HG03025 (cell line): ENCODE data around the gene STXBP1.

ENCODE experiments used
- ATAC-seq: cut with Tn5 transposase; IDR thresholded peaks from one replicate; pipeline ENCODE4 v1.9.1; 2021; ENCODE audit warnings: mild to moderate bottlenecking, moderate library complexity; ENCODE audit not compliant: unreplicated experiment, low FRiP score

STXBP1 gene

GRCh38 chr9:127644146-127644827 lies 32.2 kb downstream of the STXBP1 start:
- ATAC-seq: no peak

- ATAC-seq: no peak
Observed at GRCh38 chr9:127644943-127645342, 32.9 kb downstream of the STXBP1 start.

GRCh38 chr9:127647451-127647850 lies 35.4 kb downstream of the STXBP1 start:
- ATAC-seq: no peak

- no peak for ATAC-seq
Observed at GRCh38 chr9:127650518-127650917, 38.4 kb downstream of the STXBP1 start.

- ATAC-seq: no peak
Observed at GRCh38 chr9:127651697-127652610, 39.9 kb downstream of the STXBP1 start.

GRCh38 chr9:127652733-127653132 lies 40.7 kb downstream of the STXBP1 start:
- ATAC-seq: no peak

GRCh38 chr9:127654619-127655018 lies 42.5 kb downstream of the STXBP1 start:
- ATAC-seq: no peak

- ATAC-seq: no peak
Observed at GRCh38 chr9:127658428-127658827, 46.4 kb downstream of the STXBP1 start.

GRCh38 chr9:127660886-127661741 lies 49.0 kb downstream of the STXBP1 start:
- no peak for ATAC-seq

- no peak for ATAC-seq
Observed at GRCh38 chr9:127662617-127663016, 50.5 kb downstream of the STXBP1 start.

GRCh38 chr9:127664324-127664677 lies 52.2 kb downstream of the STXBP1 start:
- ATAC-seq: no peak

GRCh38 chr9:127664678-127665507 lies 52.8 kb downstream of the STXBP1 start:
- ATAC-seq: no peak

- no peak for ATAC-seq
Observed at GRCh38 chr9:127667127-127667844, 55.2 kb downstream of the STXBP1 start.

GRCh38 chr9:127667906-127668305 lies 55.8 kb downstream of the STXBP1 start:
- ATAC-seq: no peak

GRCh38 chr9:127673234-127673633 lies 61.2 kb downstream of the STXBP1 start:
- ATAC-seq: no peak

- ATAC-seq: no peak
Observed at GRCh38 chr9:127676638-127677037, 64.6 kb downstream of the STXBP1 start.

- ATAC-seq: no peak
Observed at GRCh38 chr9:127679506-127679905, 67.4 kb downstream of the STXBP1 start.

- no peak for ATAC-seq
Observed at GRCh38 chr9:127680226-127680625, 68.1 kb downstream of the STXBP1 start.

GRCh38 chr9:127680846-127681245 lies 68.8 kb downstream of the STXBP1 start:
- ATAC-seq: no peak
